ENCODE results near the gene STK4.
A peak's percentile ranks its signal among the peaks of the same experiment; 100 is the strongest.

Gene STK4

DNA sequence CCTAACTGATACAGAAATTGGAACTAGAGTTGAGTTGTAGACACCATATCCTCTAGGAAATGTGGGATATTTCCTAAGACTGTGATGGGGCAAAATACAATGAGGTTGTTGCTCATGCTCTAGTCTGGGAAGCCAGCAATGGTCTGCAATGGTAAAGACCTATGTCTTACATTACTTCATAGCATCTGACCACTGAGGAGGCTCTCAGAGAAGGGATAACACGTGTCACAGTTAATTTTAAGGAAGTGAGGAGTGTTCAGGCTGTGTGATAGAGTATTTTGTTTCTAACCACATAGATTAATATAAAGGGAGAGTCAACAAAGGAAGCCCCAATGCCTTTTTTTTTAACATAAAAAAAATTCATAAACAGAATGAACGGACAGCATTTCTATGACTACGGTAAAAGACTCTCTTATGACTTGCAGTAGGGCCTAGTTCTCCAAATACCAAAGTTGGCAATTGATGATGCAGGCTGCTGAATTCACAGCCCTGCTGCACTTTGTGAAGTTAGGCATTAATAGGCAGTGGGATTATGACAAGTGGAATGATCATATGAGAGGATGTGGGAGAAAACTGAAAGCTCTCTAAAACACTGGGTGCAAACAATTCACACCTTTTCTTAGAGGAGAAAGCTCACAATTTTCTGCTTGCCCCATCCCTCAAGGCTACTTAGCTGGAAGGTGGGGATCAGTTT lies 120.9 kb downstream of the STK4 start:
- DNase-seq (ENCODE audit: low spot score): no peak

DNA sequence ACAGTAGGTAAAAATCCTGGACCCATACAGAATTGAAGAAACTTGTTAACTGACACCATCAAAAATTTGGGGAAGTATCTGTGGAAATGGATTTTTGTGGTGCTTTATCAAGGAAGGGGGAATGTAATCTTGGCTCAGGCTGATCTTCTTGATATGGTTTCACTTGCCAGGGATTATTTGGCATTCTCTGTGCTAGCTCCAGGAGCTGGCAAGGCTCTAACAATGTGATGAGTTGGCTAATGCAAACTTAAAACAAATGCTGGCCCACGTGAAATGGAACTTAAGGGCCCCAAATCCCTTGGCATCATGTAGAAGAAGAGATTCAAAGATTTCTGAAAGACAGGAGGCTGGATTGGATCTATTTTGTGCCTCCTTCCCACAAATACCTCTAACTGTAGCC lies 121.5 kb downstream of the STK4 start:
- no peak for DNase-seq (ENCODE audit: low spot score)

DNA sequence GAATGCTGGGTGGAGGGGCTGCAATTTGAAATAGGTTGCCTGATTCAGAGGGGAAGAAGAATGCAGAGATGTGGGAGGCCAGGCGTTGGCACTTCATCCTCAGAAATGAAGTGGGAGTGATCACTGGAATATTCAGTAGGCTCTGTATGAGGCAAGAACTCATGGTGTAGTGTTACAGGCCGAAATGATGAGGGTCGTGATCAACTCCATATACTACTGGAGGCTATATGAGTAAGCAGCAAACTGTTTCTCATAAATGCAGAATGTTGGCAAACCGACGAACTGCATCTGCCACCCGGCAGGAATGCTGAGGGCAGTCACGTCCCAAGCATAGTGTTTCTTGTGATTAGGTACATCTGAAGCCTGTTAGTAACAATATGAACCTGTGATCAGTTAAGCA lies 121.9 kb downstream of the STK4 start:
- no peak for DNase-seq (ENCODE audit: low spot score)

DNA sequence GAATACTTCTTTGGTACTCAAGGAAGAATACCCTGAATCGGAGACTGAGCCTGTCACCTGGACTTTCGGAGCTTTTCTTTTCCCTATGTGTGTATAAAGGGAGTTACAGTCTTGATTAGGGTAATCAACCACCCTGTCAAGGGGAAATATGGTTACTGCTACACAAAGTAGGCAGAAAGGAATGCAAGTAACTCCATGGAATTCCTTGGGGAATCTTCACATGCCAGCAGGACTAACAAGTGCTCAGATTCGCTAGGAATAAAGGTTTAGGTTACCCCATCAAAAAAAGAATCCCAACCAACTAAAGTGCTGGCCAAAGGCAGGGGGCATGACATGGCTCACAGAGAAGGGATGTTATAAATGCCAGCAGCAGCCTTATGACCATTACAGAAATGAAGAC lies 124.2 kb downstream of the STK4 start:
- DNase-seq (ENCODE audit: low spot score): no peak

DNA sequence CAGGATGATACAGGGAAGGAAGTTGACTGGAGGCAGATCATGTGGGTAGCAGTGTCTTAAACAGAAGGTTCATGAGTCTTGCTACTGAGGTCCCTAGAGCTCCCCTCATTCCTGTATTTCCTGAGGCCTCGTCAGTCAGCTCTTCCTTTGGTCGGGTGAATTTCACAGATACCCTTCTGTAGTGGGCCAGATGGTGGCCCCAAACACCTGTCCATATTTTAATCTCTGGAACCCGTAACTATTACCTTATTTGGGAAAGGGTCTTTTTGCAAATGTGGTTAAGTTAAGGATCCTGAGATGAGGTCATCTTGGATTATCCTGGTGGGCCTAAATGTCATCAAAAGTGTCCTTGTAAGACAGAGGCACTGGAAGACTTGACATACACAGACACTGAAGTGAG lies 125.1 kb downstream of the STK4 start:
- no peak for DNase-seq (ENCODE audit: low spot score)

DNA sequence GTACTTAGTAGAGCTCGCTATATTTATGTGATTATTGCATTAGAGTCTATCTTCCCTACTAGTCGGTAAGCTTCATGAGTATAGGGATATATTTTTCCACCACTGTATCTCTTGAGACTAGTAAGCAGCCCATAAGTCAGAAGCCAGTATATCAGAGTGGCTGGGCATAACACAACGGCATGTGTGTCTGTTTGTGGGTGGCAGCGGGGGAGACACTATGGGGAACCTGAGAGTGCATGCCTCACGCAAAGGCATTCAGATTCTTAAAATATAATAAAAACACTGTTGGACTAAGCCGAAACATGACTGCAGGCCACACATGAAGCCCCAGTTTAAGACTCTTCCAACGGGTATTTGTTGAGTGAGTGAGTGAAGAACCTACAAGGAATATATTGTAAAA lies 126.6 kb downstream of the STK4 start:
- DNase-seq (ENCODE audit: low spot score): no peak

DNA sequence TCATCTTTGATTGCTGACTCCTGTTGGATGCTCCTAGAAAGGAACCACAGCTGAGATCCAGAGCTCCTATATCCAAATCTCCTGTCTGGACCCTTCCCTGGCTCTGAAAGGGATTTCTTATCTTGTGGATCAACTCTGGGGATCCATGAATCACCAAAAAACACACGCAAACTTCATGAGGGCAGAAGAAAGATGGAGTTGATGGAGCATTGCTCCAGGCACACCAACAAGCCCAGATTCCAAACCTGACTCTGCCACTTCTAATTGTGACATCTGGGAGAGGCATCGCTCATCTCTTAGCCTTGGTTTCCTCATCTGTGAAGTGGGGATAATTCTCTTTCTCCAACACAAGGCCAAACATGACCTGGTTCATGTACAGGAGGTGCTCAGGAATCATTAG lies 127.9 kb downstream of the STK4 start:
- no peak for DNase-seq (ENCODE audit: low spot score)

DNA sequence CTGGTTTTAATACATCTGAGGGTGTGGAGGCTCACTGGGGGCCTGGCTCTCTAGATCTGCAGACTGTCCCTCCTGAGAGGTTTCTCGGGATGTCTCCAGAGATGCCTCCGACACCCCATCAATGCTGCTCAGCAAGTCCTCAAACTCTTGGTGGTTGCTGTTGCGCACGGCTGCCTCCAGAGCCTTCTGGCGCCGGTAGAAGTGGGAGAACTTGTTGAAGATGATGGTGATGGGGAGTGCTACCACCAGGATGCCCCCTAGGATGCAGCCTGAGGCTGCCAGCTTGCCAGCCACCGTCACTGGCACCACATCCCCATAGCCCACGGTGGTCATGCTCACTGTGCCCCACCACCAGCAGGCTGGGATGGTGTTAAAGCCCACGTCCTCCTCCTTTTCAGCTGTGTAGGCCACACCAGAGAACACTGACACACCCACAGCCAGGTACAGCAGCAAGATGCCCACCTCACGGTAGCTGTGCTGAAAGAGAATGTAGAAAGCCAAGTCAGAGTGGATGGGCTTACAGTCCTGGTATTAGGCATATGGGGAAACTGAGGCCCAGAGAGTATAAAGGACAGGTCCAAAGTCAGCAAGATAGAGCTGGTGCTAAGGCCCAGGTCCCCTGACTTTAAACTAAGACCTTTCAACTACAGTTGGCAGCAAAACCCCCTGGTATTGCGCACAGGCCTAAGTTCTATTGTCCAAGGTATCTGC lies 128.7 kb downstream of the STK4 start:
- no peak for DNase-seq (ENCODE audit: low spot score)

DNA sequence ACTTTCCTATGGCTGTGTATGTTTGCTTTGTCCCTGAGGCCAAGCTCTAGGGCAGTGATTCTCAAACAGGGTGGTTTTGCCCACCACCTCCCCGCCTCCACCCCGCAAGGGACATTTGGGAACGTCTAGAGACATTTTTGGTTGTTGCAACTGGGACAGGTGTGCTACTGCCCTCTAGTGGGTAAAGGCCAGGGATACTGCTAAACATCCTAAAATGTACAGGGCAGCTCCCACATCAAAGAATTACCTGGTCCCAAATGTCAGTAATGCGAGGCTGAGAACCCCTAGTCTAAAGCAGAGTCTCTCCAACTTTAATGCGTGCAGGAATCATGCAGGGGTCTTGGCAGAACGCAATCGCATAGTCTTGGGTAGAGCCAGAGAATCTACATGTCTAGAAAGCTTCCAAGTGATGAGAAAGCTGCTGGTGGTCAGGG lies 129.5 kb downstream of the STK4 start:
- DNase-seq (ENCODE audit: low spot score): peak; percentile 65

DNA sequence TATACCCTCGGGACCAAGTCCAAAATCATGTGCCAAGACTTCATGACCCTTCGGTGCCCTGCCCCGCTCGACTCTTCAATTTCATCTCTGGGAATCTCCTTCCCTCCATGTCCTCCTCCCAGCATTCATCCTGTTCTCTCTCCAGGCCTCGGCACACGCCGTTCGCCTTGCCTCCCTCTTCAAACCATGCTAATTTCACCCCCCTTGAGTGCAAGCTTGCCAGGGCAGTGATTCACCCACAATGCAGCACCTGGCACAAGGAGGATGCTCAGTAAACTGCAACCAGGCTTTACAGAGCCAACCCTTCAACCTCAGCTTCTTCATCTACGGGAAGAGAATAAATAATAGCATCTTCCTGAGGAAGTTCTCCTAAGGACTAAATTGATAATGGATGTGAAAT lies 130.5 kb downstream of the STK4 start:
- no peak for DNase-seq (ENCODE audit: low spot score)

DNA sequence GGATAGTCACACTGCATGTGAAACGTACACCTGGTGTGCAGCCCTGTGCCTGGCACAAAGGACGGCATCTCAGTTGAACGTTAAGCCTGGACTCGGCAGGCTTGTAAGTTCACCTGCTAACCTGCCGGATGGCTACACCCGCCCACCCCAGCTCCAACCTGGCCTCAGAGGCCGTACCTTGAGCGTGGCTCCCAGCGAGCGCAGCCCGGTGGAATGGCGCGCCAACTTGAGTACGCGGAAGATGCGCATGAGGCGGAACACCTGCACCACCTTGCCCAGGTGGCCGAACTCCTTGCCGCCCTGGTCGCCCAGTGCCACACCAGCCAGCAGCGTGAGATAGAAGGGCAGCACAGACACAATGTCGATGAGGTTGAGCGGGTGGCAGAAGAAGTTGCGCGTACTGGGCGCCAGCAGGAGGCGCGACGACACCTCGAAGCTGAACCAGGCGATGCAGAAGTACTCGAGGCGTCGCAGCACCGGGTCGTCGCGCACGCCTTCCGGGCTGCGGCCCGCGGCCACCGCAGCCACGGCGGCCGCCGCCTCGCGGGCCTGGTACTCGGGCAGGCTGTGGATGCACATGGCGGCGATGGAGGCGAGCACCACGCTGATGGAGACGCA lies 131.3 kb downstream of the STK4 start:
- no peak for DNase-seq (ENCODE audit: low spot score)

DNA sequence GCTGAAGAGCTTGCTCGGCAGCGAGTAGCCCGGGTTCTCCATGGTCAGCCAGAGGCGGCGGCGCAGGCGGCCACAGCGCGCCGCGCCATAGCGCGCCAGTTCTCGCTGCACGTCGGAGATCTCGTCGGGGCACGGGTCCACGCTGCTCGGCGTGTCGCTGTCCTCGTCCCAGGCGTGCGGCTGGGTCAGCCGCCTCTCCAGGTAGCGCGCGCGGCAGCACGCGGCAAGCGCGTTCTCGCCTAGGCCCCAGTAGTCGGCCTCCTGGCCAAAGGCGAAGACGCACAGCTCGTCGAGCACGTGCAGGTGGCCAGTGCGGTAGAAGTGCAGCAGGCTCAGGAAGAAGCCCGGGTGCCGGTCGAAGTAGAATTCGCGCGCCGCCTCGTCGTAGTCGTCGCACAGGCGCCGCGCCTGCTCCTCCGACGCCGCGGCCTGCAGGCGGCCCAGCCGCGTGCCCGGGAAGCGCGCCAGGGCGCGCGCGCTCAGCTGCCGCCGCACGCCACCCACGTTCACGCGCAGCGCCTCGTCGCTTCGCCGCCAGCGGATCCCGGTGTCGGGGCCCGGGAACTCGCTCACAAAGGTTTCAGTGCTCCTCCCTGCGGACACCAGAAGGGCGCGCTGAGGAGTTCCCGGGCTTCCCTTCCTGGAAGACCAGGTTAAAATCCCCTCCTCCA lies 131.9 kb downstream of the STK4 start:
- no peak for DNase-seq (ENCODE audit: low spot score)

DNA sequence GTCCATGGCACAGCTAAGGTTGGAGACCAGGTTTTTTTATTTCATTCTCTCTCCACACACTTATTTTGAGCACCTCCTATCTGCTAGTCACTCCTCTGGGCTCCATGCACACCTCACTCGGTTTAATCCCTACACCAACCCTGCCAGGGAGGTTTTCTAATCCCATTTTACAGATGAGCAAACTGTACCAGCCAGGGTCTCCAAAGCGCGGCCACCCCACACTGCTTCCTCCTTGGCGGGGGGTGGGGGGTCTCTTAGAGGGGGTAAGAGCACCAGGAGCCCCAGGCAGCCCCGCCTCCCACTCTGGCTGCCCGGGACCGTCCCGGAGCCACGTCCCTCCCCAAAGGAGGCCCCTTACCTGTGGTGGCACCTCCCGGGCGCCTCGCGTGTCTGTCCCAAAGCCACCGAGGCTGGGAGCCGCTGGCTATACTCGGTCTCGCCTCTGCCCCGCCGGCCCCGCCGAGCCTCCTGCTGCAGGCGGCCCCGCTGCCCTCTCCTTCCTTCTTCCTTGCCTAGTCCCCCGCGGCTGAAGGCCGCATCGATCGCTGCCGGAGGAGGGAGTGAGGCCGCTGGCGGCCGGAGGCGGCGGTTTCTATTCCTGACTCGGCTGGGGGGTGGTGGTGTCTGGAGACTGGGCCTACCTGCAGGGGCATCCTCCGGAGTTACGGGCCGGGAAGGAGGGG lies 134.4 kb downstream of the STK4 start, which contains the start of gene KCNS1:
Gene KCNS1, minus strand, starts transcription at position 565 of the 683 bp plus-strand sequence. CDS start 1,891 bp downstream, outside the sequence.
- DNase-seq (ENCODE audit: low spot score): no peak

DNA sequence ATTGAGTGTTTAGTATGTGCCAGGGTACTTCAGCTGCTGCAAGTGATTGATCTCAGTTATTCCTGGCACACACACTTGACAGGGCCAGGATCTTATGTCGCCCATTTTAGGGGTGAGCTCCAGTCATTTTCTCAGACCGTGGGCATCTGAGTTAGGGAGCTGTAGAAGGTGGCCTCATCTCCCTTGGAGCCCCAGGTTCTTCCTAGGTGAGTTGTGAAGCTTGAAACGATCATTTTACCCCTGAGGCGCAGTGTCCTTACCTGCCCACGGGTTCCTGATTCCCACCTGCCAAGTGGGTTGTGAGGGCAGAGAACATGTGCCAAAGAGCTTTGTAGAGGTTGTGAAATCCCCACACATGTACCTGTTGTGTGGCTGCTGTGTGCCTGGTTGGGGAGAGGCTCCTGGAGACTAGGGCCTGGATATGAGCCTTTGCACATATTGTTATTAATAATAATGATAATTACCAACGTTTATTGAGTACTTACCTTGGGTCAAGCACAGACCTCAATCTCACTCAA lies 135.1 kb downstream of the STK4 start:
- DNase-seq (ENCODE audit: low spot score): no peak

DNA sequence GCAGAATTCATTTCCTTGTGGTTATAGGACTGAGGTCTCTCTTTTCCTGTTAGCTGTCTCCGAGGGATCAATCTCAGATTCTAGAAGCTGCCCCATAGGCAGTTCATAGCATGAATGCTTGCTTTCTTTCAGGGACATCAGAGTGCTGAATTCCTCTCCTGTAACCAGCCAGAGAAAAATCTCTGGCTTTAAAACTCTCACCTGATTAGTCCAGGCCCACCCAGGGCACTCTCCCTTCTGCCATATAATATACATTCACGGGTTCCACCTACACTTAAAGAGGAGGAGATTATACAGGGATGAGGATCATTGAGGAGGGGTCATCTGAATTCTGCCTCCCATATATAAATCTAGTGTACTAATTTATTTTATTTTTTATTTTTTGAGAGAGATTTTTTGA lies 136.8 kb downstream of the STK4 start:
- DNase-seq (ENCODE audit: low spot score): no peak

DNA sequence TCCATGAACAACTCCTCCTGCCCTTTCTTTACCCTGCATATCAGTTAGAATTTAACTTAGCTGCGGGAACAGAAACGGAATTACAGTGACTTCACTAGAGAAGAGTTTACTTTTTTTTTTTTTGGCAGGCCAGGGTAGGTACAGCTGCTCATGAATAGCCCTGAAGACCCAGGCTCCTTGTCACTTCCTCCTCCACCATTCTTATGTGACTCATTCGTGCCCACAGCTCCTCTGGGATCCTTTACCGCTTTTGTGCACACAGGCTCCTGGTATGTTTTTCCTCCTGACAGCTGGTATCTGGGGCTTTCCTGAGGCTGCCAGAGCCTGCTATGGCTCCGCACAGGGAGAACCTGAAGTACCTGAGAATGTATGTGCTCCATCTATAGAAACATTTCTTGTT lies 138.5 kb downstream of the STK4 start:
- DNase-seq (ENCODE audit: low spot score): no peak

DNA sequence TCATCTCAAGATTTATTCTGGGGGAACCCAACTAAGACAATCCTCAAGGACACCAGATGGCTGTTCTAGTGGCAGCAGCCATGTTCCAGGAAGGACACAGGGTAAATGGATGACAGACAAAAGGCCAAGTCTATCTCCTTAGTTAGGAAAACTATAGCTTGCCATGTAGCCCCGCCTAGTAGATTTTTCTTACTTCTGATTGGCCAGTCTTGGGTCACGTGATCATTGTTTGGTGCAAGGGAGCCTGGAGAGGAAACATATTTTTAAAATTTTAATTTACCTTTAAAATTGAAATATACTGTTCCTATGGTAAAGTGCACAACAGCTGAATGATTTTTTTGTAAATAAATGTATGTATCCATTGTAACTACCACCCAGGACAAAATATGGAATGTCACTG lies 139.0 kb downstream of the STK4 start:
- no peak for DNase-seq (ENCODE audit: low spot score)

DNA sequence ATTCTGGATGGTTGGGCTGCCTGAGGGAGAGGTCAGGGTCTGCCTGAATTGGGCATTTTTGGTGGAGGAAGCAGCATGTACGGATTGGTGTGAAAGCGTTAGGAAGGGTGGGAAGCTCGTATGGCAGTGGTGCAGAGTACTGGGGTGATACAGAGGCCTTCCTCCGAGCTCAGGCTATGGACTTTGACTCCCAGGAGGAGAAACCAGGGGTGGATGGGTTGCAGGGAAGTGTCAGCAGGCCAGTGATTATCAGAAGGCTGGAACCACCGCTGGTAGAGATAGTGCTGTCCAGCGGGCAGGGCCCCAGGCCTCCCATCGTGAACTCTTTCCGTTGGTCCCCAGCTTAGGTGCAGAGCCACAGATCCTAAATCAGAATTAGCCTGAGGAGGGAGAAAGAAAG lies 143.3 kb downstream of the STK4 start:
- no peak for DNase-seq (ENCODE audit: low spot score)

DNA sequence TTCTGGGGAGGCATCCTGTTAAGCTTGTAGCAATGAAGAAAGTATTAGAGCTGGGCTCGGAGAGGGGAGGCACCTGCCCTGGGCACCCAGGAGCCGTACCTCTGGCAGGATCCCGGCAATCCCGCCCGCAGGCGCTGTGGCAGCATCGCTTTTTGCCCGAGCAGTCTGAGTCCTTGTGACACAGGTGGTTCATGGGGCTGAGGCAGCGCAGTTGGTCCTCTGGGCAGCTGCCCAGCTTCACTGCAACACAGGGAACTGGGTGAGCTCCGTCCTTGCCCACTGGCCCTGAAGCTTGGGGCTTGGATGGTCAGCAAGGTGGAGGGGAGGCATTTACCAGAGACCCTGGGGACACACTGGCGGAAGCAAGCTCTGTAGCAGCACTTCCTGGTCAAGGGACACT lies 144.0 kb downstream of the STK4 start:
- no peak for DNase-seq (ENCODE audit: low spot score)

DNA sequence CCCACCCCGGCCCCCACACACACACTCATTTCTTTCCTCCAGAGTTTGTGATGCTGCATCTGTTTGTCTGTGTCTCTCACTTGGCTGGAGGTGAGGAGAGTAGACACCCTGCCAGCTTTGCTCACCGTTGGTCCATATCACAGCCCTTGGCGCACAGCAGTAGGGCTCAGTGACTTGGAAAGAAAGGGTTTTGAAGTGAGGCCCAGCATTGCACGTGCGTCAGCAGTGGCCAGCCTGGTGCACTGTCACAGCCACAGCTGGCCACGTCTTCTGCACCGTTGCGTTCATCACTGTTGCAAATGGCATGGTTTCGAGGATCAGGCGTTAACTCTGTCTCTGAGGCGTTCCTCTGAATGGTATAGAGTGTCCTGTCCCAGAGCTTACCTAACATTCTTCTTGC lies 145.0 kb downstream of the STK4 start:
- DNase-seq (ENCODE audit: low spot score): no peak

DNA sequence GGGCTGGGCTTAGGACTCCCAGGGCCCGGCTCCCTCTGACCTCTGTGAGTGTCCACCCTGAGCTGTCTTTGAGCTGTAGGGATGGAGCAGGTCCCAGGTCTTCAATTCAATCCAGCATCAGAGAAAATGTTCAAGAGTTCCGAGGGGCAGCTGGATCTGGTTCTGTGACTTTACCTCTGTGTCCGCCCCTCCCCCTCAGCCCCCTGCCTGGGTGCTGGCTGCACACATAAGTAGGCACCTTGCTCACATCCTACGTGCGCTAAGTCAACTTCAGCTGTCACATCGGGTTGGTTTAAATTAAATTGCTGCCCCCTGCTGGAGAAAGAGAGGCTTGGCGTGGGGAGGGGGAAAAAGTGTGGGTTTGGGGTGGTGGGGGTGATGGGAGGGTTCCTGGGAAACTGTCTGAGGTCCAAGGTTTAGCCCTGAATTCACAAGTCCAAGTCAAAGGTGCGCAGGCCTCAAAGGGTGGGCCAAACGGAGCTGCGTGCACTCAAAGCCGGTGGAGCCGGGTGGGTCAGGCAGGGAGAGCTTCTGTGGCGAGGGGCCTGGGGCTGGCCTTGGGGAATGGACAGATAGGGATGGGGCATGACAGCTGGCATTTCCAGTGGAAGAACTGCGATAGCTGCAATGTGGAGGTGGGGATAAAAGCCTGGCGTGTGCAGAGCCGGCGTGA lies 145.6 kb downstream of the STK4 start:
- peak; percentile 10 for DNase-seq (ENCODE audit: low spot score)

Measured in hematopoietic multipotent progenitor cell treated with erythropoietin and hydrocortisone succinate and interleukin-3 and kit ligand, for 15 days (in vitro differentiated cells).